ENCODE measurements around the gene JMY.

- TF ChIP-seq POLR2AphosphoS5 (IDR thresholded peaks at IDR 0.05; ENCODE audit: borderline replicate concordance, low read depth, low read length) (no peak), EZH2 (IDR thresholded peaks at IDR 0.05) (no peak)
Measured at GRCh38 chr5:79242242-79243039, 6.5 kb downstream of the JMY start.
